RWPE1 (cell line): ENCODE data around the gene PDZRN3.

ENCODE experiments used
- CTCF ChIA-PET: fragments of 350-600 bp; sonication (Branson Sonifier 250); formaldehyde crosslinking; extraction: SDS; loops from one replicate; lab custom pipeline; 2021; lab: Yijun Ruan, JAX
- POLR2A ChIA-PET: fragments of 400-600 bp; formaldehyde crosslinking; extraction: SDS; loops from one replicate; lab custom pipeline; 2020; ENCODE audit warnings: antibody characterized with exemption; ENCODE audit not compliant: low non-redundant PET; lab: Yijun Ruan, JAX
- DNase-seq: peaks from one replicate; pipeline ENCODE4 v3.0.0; 2012; ENCODE audit warnings: low spot score
- H3K27ac ChIP-seq: fragments of 450-650 bp; 2 replicates; pipeline ENCODE4 v1.5.1; 2017
- TF ChIP-seq, protein P1 (sequence below): fragments of 450-650 bp; conservative IDR thresholded peaks from 2 replicates; pipeline ENCODE4 v1.5.1; 2017; ENCODE audit warnings: low read depth, mild to moderate bottlenecking

Gene PDZRN3

DNA sequence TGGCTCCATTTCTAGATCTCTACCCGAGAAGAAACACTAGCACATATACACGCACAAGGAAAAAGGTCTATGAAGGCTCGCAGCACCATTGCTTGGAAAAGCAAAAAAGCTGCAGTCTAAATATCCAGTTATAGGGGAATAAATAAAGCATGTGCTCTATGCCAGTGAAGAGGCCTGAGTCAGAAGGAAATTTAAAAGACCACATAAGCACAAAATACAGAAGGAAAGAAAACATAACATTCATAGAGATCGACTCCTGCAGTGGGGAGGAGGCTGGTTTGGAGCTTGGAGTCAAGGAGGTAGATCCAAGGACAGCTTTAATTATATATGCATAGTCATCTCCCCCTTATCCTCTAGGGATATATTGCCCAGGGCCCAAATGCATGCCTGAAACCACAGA lies 114.4 kb downstream of the PDZRN3 start:
- H3K27ac ChIP-seq: no peak overlapping the region
- POLR2A ChIA-PET: no interaction called here
- no peak for DNase-seq
- CTCF ChIA-PET: interaction anchor here (0.6 kb wide), 1 partner anchor 136 kb away, joined by 3 read pairs; no protein-coding TSS in a partner anchor
- TF ChIP-seq, protein P1, sequence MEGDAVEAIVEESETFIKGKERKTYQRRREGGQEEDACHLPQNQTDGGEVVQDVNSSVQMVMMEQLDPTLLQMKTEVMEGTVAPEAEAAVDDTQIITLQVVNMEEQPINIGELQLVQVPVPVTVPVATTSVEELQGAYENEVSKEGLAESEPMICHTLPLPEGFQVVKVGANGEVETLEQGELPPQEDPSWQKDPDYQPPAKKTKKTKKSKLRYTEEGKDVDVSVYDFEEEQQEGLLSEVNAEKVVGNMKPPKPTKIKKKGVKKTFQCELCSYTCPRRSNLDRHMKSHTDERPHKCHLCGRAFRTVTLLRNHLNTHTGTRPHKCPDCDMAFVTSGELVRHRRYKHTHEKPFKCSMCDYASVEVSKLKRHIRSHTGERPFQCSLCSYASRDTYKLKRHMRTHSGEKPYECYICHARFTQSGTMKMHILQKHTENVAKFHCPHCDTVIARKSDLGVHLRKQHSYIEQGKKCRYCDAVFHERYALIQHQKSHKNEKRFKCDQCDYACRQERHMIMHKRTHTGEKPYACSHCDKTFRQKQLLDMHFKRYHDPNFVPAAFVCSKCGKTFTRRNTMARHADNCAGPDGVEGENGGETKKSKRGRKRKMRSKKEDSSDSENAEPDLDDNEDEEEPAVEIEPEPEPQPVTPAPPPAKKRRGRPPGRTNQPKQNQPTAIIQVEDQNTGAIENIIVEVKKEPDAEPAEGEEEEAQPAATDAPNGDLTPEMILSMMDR: no peak

- TF ChIP-seq, protein P1: no peak
- no peak overlapping the region for H3K27ac ChIP-seq
- CTCF ChIA-PET: interaction anchor here (0.6 kb wide), 1 partner anchor 136 kb away, joined by 3 read pairs; no protein-coding TSS in a partner anchor
- no peak for DNase-seq
- POLR2A ChIA-PET: no interaction called here
Observed at GRCh38 chr3:73509816-73510215, 114.9 kb downstream of the PDZRN3 start.

- no peak for DNase-seq
- TF ChIP-seq, protein P1: no peak
- ChIA-PET POLR2A (no interaction called here), CTCF (interaction anchor here (1.1 to 1.8 kb wide), 3 partner anchors 14 to 452 kb away, joined by 3 to 20 read pairs (median 4); no protein-coding TSS in a partner anchor)
- no peak overlapping the region for H3K27ac ChIP-seq
Observed at GRCh38 chr3:73509066-73509465, 115.7 kb downstream of the PDZRN3 start.

- CTCF ChIA-PET: interaction anchor here (0.6 to 1.8 kb wide), 10 partner anchors 11 to 452 kb away, joined by 3 to 20 read pairs (median 4); no protein-coding TSS in a partner anchor
Observed at GRCh38 chr3:73508330-73508954, 116.3 kb downstream of the PDZRN3 start.

GRCh38 chr3:73504852-73505251 lies 119.9 kb downstream of the PDZRN3 start:
- no peak for DNase-seq
- H3K27ac ChIP-seq: no peak overlapping the region
- ChIA-PET CTCF (no interaction called here), POLR2A (no interaction called here)
- TF ChIP-seq, protein P1: no peak

More at GRCh38 chr3:73508330-73508954, 116.3 kb downstream of the PDZRN3 start:
- no peak overlapping the region for H3K27ac ChIP-seq
- DNase-seq: peak; percentile 39
- TF ChIP-seq, protein P1: peak; percentile 74
- POLR2A ChIA-PET: no interaction called here

- CTCF ChIA-PET: interaction anchor here (0.6 kb wide), 2 partner anchors 120 to 635 kb away, joined by 3 to 4 read pairs; no protein-coding TSS in a partner anchor
- POLR2A ChIA-PET: no interaction called here
- no peak for DNase-seq
- no peak overlapping the region for H3K27ac ChIP-seq
- TF ChIP-seq, protein P1: no peak
Observed at GRCh38 chr3:73504239-73504638, 120.5 kb downstream of the PDZRN3 start.
